HuH-7 (cell line): Measurements from ENCODE around the gene CNPY2.
"Not testable (repeated sequence)": the region's sequence is repeated elsewhere in the genome, so short reads cannot be mapped to it uniquely, and the experiment has no call there.

Experiments
- DNase-seq: peaks from one replicate; pipeline ENCODE4 v3.0.0; 2011; ENCODE audit warnings: low spot score

Gene CNPY2

DNA sequence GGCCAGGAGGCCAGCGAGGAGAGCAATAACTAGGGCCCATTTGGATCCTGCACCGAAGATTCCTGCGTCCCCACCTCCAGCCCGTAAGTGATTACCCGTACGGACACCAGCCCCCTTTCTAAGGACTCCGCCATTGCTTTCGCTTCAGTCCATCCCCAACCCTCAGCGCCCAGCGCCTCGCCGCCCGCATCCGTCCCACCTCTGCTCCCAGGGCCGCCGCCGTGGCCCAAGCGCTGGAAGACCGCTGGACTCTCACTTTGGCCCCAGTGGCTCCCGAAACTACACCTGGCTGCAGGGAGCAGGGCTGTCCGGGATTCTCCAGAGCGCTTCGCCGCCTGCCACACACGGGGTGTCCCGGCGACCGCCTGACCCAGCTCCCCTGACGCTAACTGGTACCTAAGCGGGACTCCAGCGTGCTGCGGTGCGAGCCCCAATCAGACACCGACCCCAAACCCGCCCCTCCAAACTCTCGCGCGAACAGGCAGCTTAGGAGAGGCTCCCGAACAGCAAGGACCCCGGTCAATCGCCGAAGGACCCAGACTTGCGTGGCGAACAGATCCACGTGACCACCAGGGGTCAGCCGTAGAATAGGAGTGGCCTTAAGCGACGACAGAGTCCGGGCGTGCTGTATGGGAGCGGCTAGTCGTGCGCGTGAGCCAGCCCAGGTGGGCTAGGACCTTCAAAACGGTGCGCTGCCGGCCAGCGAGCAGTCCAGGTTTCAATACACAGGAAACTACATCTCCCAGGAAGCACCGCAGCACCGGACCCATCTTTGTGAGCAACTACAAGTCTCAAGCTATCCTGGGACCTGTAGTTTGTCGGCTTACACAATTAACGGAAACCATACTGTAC lies at the start of gene CNPY2:
TSS of gene CNPY2 (minus strand) at position 367 of the 852 bp plus-strand sequence. CDS start 771 bp downstream, outside the sequence.
- peak; percentile 94 for DNase-seq

DNA sequence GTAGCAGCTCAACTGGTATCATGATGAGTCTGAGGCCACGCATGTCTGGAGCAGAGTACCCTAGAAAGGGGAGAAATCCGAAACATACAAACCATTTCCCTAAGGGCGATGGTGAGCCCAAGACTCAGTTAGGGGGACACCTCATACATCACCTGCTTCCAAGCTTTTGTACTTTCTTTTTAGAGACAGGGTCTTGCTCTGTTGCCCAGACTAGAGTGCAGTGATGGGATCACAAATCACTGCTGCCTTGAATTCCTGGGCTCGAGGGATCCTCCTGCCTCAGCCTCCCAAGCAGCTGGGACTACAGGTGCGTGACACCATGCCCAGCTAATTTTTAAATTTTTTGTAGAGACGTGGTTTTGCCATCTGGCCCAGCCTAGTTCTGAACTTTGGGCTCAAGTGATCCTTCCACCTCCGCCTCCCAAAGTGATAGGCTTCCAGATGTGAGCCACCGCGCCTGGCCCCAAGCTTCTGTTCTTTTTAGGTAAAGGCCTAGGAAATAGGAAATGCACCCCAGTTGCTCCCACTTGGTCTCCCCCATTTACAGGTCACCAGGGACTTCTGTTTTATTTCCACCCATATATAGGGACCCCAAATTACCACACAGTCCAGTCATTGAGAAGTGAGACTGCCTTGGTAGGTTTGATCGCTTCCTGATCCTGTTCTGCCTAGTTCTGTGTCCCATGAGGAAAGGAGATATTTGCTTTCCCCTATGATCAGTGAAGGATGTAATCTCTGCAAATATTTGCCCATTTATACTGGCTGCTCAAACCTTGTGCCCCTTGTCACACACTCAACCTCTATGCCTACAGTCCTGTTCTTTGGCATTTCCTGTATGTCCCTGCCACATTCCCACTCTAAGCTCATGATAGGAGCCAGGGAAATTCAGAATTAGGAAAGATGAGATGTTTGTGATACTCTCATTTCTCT lies 46.6 kb upstream of the CNPY2 start, which contains the start of gene APOF:
TSS of gene APOF (minus strand) at position 728 of the 930 bp plus-strand sequence. CDS start at position 616, 112 bp downstream.
- DNase-seq: no peak

DNA sequence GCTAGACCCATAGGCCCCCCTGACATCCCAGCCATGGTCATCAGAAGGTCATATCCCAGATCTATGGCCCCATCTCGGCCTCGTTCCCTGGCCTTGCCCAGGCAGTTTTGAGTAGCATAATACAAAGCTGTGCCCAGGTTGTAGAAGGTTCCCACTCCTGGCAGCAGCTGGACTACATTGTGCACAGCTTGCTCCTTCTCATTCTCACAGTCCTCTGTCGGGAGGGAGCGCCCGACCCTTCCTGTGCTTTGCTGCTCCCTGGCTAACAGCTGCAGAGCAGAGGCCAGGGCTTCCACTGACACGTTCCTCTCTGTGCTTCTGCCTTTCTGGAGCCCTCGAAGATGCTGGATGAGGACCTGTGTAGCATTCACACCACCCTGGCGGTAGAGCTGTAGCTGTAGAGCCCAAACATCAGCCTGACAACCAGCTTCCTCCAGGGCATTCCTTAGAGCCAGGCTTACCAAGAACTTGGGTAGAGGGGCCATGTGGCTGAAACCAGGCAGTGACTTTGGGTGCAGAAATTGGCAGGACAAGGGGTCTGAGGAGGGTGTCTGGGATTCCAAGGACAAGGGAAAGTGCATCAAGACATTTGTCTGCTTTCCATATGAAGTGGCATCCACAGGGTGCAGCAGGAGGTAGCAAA lies 45.8 kb upstream of the CNPY2 start:
- DNase-seq: no peak

DNA sequence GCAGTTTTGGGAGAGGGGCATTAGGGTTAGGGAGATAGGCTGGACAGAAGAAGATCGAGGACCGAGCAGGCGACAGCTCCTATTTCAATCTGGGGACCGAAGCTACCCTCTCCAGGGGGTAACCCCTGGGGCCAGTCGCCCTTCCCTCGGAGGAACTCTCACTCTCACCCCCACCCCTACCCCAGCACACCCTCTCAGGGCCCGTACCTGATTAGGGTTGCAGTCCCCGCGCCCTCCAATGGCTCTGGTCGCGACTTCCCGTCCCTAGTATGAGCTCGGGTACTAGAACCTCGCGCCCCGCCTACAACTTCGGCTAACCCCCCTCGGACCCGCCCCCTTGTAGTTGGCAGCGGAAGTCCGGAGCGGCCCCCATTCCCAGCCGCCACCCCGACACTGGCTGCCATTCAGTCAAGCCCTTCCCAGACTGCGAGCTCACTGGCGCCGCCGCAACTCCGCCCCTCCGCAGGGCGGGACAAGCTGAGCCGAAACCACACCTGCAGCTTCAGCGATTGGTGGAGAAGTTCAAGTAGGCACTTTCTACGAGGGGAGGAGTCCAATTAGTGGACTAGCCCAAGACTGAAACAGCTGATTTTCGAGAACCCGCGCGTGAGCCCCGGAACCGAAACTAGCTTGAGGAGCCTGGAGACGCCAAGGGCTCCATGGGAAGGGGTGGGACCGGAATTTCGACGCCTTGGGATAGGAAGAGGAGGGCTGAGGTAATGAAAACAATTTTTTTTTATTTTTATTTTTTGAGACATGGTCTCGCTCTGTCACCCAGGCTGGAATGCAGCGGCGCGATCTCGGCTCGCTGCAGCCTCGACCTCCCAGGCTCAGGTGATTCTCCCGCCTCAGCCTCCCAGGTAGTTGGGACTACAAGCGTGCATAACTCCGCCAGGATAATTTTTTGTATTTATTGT lies 44.3 kb upstream of the CNPY2 start, which contains the start of gene STAT2:
TSS of gene STAT2 (minus strand) at position 257 of the 917 bp plus-strand sequence. CDS start 3,536 bp downstream, outside the sequence.
- DNase-seq: peak; percentile 93

DNA sequence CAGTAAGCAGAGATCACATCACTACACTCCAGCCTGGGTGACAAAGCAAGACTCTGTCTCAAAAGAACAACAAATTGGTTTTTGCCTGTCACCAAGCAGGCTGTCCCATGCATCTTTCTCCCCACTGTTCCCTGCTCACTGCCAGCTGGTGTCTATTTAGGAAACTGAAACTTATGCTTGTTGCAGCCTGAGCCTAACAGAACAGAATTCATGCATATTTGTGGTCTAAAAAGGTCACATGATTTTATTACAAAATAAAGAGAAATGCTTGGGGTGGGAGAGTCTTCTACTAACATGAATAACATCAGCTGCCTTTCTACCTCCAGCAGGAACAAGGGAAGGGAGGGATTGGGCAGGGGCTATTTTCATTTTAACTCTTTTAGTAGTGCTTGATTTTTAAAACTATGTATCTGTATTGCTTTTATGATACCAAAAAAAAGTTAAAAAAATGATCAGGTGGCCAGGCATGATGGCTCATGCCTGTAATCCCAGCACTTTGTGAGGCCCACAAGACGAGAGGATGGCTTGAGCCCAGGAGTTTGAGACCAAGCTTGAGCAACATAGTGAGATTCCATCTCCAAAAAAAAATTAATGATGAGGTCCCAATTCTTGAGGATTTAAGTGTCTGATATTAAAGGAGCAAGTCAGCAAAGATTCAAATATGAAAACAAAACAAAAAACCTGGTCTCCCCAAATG lies 43.2 kb upstream of the CNPY2 start:
- DNase-seq: no peak

DNA sequence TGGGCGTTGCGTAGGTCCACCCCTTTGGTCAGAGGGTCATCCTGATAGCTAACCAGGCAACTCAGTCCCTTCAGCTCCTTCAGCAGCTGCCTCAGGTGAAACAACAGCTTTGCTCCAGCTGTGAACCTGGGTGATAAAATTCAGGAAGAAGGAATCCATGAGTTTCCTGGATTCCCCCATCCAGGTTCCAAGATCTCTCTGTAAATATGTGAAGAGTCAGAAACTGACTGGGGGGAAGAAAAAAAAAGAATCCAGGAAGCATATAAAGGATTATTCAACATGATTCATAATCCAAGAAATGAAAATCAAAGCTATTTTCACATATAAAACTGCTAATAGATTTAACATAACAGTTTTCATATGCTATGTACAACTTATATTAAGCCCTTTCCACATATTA lies 35.5 kb upstream of the CNPY2 start:
- DNase-seq: no peak

DNA sequence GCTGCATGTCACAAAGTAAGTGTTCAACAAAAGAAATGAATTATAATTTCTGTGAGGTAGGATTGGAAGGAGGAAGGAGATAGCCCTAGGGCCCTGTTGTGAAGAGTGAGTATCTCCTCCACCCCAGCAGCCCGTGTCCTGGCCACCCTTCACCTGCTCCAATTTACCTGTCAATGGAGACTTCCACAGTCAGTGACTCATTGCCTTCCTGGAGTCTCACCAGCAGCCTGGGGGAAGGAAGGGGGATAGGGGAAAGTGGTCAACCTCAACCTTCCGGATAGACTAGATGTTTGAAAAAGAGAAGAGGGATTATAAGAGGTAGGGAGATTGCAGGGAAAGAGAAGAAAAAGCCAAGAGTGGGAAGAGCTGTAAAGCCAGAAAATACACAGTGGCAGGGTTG lies 34.9 kb upstream of the CNPY2 start:
- no peak for DNase-seq

DNA sequence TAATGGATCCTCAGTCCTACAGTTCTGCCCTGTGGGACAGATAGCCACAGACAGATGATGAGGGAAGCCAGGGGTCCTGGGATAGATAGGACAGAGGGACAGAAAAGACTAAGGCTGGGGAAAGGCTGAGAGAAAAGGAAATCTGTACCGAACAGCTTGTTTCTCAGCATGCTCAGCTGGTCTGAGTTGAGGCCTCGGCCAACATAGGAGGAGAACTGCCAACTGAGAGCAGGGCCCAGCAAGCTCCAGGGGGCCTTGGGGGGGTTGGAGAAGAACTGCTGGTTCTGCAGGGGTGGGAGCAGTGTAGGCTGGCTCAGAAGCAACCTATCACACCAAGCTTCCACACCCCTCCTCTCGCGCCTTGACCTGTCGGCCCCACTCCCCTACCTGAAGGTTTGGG lies 33.0 kb upstream of the CNPY2 start:
- no peak for DNase-seq

DNA sequence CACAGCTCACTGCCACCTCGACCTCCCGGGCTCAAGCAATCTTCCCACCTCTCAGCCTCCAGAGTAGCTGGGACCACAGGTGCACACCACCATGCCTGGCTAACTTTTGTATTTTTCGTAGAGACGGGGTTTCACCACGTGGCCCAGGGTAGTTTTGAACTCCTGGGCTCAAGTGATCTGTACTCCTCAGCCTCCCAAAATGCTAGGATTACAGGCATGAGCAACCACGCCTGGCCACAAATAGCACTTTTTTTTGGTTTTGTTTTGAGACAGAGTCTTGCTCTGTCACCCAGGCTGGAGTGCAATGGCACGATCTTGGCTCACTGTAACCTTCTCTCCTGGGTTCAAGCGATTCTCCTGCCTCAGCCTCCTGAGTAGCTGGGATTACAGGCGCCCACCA lies 31.5 kb upstream of the CNPY2 start:
- DNase-seq: not testable (repeated sequence)

DNA sequence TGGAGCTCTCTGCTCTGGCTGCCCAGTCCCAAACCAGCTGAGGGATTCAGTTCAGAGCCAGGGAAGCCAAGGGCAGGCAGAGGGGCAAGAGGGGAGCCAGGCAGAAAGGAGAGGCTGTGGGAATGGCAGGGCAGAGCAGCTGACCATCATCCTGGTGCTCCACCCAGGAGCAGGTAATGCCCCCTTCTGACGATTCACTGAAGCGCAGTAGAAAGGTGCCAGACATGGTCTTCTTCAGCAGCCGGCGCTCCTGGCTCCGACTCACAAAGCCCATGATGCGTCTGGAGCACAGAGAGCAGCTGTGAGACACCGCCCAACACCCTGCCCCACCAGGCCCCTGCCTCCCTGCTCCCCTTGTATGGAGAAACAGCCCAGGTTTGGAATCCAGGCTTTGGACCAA lies 30.9 kb upstream of the CNPY2 start:
- DNase-seq: peak; percentile 17

DNA sequence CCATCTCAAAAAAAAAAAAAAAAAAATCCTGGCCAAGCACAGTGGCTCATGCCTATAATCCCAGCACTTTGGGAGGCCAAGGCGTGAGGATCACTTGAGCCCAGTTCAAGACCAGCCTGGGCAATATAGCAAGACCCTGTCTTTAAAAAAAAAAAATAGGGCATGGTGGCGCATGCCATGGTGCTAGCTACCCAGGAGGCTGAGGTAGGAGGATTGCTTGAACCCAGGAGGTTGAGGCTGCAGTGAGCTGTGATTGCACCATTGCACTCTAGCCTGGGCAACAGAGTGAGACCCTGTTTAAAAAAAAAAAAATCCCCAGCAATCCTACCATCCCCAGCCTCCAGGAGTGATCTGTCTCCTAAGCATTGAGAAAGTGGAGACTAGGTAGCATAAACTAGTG lies 26.5 kb upstream of the CNPY2 start:
- DNase-seq: not testable (repeated sequence)

DNA sequence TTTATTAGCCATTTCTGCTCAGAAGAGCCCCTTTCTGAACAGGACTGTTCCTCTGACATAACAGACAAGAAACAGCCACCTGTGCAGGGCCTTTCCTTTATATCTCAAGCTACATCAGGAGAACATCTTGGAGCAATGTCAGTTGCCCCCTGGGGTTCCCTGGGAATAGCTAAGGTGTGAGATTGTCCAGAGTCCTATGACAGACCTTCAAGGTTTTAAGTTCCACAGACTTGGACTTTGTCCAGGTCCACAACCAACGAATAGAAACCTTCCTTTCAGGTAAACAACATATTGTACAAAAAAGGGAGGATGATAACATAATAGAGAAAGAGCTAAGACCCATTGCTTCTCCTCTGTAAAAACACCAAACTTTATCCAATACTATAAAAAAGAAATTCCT lies 25.8 kb upstream of the CNPY2 start:
- no peak for DNase-seq

DNA sequence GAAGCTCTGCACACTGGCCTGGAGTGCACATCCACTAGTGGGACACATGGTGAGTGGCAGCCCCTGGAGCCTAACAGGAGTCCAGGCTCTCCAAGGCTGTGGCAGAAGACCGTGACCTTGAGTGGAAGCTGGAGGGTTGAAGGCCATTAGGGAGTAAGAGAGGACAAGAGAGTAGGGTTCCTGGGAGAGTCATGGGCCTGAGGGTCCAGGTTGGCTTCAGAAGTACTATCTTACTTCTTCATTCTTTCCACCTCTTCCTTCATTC lies 23.3 kb upstream of the CNPY2 start:
- no peak for DNase-seq

DNA sequence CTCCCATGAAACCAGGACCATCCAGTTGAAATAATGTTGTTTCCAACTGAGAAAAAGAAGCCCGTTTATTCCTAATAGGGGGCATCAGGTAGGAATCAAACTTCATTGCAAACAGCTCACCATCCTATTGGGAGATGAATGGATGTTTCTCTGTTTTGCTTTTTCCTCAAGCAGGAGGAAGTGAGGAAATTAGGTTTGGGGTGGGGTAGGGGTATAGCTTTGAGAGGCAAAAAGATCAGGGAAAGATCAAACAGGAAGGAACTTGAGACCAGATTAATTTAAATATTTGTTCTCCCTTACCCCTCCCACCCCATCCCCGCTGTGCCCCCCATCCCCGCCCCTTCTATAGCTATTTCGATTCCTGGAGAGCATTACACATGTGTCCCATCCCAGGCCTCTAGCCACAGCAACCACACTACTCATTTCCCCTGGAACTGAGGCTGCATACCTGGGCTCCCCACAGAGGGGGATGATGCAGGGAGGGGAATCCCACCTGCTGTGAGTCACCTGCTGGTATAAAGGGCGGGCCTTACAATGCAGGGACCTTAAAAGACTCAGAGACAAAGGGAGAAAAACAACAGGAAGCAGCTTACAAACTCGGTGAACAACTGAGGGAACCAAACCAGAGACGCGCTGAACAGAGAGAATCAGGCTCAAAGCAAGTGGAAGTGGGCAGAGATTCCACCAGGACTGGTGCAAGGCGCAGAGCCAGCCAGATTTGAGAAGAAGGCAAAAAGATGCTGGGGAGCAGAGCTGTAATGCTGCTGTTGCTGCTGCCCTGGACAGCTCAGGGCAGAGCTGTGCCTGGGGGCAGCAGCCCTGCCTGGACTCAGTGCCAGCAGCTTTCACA lies 22.7 kb upstream of the CNPY2 start, which contains the start of gene IL23A:
TSS of gene IL23A (plus strand) at position 577 of the 850 bp plus-strand sequence. CDS start at position 738, 161 bp downstream.
- DNase-seq: no peak

DNA sequence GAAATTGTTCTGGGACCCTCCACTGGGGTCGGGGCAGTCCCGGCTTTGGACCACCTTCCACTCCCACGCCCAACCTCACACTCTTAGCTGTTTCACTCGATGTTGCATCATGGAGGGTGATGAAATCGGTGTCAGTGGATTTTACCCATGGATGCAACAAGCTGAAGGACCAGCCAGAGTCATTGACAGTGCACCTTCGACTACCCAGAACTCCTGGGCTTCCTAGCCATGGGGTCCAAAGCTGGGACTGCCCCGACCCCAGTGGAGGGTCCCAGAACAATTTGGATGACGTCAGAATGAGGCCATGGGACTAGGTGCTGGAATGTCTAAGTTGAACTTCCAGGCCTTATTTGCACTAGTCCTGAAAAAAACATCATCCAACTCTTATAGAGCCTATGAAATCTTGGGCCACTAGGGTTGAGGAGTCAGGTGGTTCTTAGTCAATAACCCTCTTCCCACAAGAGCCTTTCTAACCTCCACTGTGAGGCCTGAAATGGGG lies 22.0 kb upstream of the CNPY2 start:
- DNase-seq: no peak

DNA sequence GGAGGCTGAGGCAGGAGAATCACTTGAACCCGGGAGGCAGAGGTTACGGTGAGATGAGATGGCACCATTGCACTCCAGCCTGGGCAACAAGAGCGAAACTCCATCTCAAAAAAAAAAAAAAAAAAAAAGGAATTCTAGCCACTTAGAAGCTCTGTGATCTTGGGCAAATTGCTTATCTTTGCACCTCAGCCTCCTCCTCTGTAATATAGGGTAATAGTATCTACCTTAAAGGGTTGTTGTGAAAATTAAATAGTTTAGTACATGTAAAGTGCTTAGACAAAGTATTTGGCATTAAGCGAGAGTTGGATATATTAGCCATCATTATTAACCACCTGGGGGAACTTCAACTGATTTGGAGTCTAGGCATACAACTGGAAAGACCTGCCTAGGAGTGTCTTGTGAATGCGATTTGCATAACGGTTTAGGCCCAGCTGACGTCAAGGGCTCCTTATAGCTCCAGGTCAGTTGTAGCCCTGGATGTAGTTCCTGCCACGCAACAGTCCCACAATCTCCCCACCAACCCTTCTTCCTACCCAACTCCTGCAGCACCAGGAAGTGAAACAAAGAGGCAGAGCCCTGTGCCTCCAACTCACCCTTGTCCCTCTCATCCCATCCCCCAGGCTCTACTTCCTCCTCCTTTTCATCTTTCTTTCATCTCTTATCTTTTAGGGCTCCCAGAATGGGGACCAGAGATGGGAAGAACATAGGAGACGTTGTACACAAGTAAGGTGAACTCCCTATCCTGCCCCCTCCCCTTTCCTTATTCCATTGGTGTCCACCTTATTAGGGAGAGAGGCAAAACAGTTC lies 20.8 kb upstream of the CNPY2 start:
- DNase-seq: no peak

DNA sequence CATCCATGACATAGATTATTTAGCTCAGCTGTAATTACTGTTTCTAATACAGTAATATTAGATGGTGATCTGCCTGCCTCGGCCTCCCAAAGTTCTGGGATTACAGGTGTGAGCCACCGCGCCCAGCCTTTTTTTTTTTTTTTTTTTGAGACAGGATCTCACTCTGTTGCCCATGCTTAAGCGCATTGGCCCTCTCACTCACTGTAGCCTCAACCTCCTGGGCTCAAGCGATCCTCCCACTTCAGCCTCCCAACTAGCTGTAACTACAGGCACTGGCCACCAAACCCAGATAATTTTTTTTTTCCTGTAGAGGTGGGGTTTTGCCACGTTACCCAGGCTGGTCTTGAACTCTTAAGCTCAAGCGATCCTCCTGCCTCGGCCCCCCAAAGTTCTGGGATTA lies 19.7 kb upstream of the CNPY2 start:
- DNase-seq: not testable (repeated sequence)

DNA sequence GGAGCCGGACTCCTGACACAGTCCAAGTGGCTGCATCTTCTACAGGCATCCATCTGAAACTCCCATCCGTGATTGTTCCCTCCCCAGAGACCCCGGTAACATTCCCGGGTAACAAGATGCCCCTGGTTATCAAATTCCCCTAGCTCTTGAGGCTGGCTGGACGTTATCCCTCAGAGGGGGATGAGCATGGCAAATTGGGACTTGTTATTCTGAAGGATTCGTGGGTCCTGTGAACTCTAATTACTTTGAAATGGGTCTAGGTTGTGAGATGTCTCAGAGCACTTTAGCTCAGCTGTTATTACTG lies 18.7 kb upstream of the CNPY2 start:
- DNase-seq: no peak
